Measurements from ENCODE around the gene PTPRA. TPM values are rescaled to one million over a fixed set of nuclear protein-coding genes. Genes with fewer than 3 reads are reported as not detected.
"Not testable (repeated sequence)": the region's sequence is repeated elsewhere in the genome, so short reads cannot be mapped to it uniquely, and the experiment has no call there.

PTPRA gene
- polyA plus RNA-seq (2011; rRNA removed) (68.0 and 87.4 TPM in 2 replicates), polyA minus RNA-seq (2011; rRNA and poly(A)+ RNA removed) (49.0 and 56.3 TPM in 2 replicates)

- ChIA-PET CTCF (no interaction called here), POLR2A (interaction anchor here (0.6 to 1.3 kb wide), 4 partner anchors 33 to 139 kb away, joined by 3 to 5 read pairs (median 4); no protein-coding TSS in a partner anchor)
- Histone ChIP-seq H3K27me3 (ENCODE audit: control insufficient read depth, insufficient read depth, low read length) (no peaks in the 10 kb centered on the region), H3K27ac (ENCODE audit: low read depth, low read length) (peak within 1 kb of the TSS; percentile 3), H3K9me3 (ENCODE audit: control insufficient read depth, insufficient read depth, low read length) (no peaks in the 10 kb centered on the region; the same call in 1 of the 2 replicates), H3K4me3 (ENCODE audit: low read depth, low read length) (peak within 1 kb of the TSS; percentile 85)
- no peak for TF ChIP-seq CTCF (IDR thresholded peaks at IDR 0.05; ENCODE audit: low read depth, low read length)
- peak; percentile 56 for DNase-seq (ENCODE audit: low read depth, low spot score)
These were observed at the start of gene PTPRA for GRCh38 chr20:2873010-2873746. Gene PTPRA (plus strand): TSS chr20:2873481. CDS start chr20:2964278, 90,797 bp downstream.

GRCh38 chr20:2825761-2826160 lies 47.5 kb upstream of the PTPRA start:
- no peak for TF ChIP-seq CTCF (IDR thresholded peaks at IDR 0.05; ENCODE audit: low read depth, low read length)
- H3K9me3 ChIP-seq (ENCODE audit: control insufficient read depth, insufficient read depth, low read length): no peaks in the 10 kb centered on the region; the same call in 1 of the 2 replicates
- no peak overlapping the region for H3K4me3 ChIP-seq (ENCODE audit: low read depth, low read length)
- H3K27ac ChIP-seq (ENCODE audit: low read depth, low read length): no peak overlapping the region
- no peak for DNase-seq (ENCODE audit: low read depth, low spot score)
- POLR2A ChIA-PET: no interaction called here
- CTCF ChIA-PET: no interaction called here
- peaks cover 6% of the 10 kb centered on the region for H3K27me3 ChIP-seq (ENCODE audit: control insufficient read depth, insufficient read depth, low read length)

- ChIA-PET POLR2A (interaction anchor here (0.7 kb wide), 2 partner anchors 9 to 10 kb away, joined by 3 to 6 read pairs; partner anchors contain the start of gene TMEM239), CTCF (no interaction called here)
- no peaks in the 10 kb centered on the region for H3K27me3 ChIP-seq (ENCODE audit: control insufficient read depth, insufficient read depth, low read length)
- no peak overlapping the region for H3K4me3 ChIP-seq (ENCODE audit: low read depth, low read length)
- no peak overlapping the region for H3K27ac ChIP-seq (ENCODE audit: low read depth, low read length)
- TF ChIP-seq CTCF (IDR thresholded peaks at IDR 0.05; ENCODE audit: low read depth, low read length): no peak
- DNase-seq (ENCODE audit: low read depth, low spot score): no peak
- no peaks in the 10 kb centered on the region for H3K9me3 ChIP-seq (ENCODE audit: control insufficient read depth, insufficient read depth, low read length)
These were observed 46.6 kb upstream of the PTPRA start for GRCh38 chr20:2826655-2827054.

GRCh38 chr20:2829376-2829775 lies 43.9 kb upstream of the PTPRA start:
- POLR2A ChIA-PET: no interaction called here
- Histone ChIP-seq H3K27ac (ENCODE audit: low read depth, low read length) (no peak overlapping the region), H3K9me3 (ENCODE audit: control insufficient read depth, insufficient read depth, low read length) (no peaks in the 10 kb centered on the region), H3K4me3 (ENCODE audit: low read depth, low read length) (no peak overlapping the region), H3K27me3 (ENCODE audit: control insufficient read depth, insufficient read depth, low read length) (no peaks in the 10 kb centered on the region)
- no peak for DNase-seq (ENCODE audit: low read depth, low spot score)
- TF ChIP-seq CTCF (IDR thresholded peaks at IDR 0.05; ENCODE audit: low read depth, low read length): no peak
- CTCF ChIA-PET: interaction anchor here (1.1 kb wide), 1 partner anchor 23 kb away, joined by 4 read pairs; no protein-coding TSS in a partner anchor

- DNase-seq (ENCODE audit: low read depth, low spot score); H3K4me3 ChIP-seq (ENCODE audit: low read depth, low read length); CTCF ChIA-PET; H3K27me3 ChIP-seq (ENCODE audit: control insufficient read depth, insufficient read depth, low read length); H3K9me3 ChIP-seq (ENCODE audit: control insufficient read depth, insufficient read depth, low read length); H3K27ac ChIP-seq (ENCODE audit: low read depth, low read length): not testable (repeated sequence)
- POLR2A ChIA-PET: interaction anchor here (0.7 kb wide), 3 partner anchors 10 to 158 kb away, joined by 3 to 9 read pairs (median 7); no protein-coding TSS in a partner anchor
These were observed 42.1 kb upstream of the PTPRA start for GRCh38 chr20:2831206-2831605.
